ENCODE measurements around the gene GREB1L. TPM values are rescaled to one million over a fixed set of nuclear protein-coding genes. Genes with fewer than 3 reads are reported as not detected.

Gene GREB1L
- polyA plus RNA-seq, 1 of the 3 experiments (the other 2 are of a cell fraction) = under 0.01 TPM

DNA sequence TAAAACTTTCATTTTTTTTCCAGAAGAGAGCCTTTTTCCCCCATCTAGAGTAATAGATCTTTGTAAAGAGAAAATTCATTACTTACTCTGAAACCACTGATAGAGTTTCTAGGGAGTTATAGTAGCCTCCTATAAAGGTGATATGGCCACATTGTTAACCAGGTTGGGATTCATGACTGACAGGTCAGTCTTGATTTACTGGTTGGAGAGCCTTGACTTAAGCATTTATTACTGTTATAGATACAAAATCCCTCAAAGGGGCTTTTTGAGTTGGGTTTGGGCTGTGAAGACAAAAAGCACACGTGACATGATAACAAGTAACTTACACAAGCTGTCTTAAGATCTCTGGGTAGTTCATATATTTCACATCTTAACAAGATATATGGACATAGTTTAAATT lies 141.0 kb downstream of the GREB1L start:
- Histone ChIP-seq H3K27me3 (ENCODE audit: insufficient read depth) (peaks cover 43% of the 10 kb centered on the region), H3K9me2 (no peaks in the 10 kb centered on the region), H2AFZ (ENCODE audit: low read depth) (no peak overlapping the region), H3K79me2 (ENCODE audit: insufficient read depth) (no peaks in the 10 kb centered on the region), H3K9me3 (no peaks in the 10 kb centered on the region), H3K4me2 (no peak overlapping the region), H3K36me3 (replicated peaks in 1 of 2; ENCODE audit: control insufficient read depth in 1 of 2, insufficient read depth in 2 of 2, low read length in 1 of 2) (no peaks in the 10 kb centered on the region), H3F3A (replicated peaks; ENCODE audit: insufficient read depth) (no peaks in the 10 kb centered on the region), H3K27ac (ENCODE audit: low read depth in 2 of 2, low read length in 1 of 2) (no peak overlapping the region), H3K4me3 (ENCODE audit: low read depth in 2 of 2, low read length in 1 of 2) (no peak overlapping the region), H4K20me1 (ENCODE audit: insufficient read depth) (no peaks in the 10 kb centered on the region), H3K4me1 (ENCODE audit: control insufficient read depth in 1 of 2, insufficient read depth in 2 of 2, low read depth in 1 of 2, low read length in 1 of 2) (no peaks in the 10 kb centered on the region), H3K9ac (no peak overlapping the region)
- ChIA-PET CTCF (no interaction called here), POLR2A (no interaction called here)
- 6% methylated on average over 1 of the region's 1 CpG for WGBS (ENCODE audit: low lambda C conversion rate)
- no peak for DNase-seq
- no peak for TF ChIP-seq GABPA (IDR thresholded peaks at IDR 0.05; ENCODE audit: low read depth)
- TF ChIP-seq, protein P1, sequence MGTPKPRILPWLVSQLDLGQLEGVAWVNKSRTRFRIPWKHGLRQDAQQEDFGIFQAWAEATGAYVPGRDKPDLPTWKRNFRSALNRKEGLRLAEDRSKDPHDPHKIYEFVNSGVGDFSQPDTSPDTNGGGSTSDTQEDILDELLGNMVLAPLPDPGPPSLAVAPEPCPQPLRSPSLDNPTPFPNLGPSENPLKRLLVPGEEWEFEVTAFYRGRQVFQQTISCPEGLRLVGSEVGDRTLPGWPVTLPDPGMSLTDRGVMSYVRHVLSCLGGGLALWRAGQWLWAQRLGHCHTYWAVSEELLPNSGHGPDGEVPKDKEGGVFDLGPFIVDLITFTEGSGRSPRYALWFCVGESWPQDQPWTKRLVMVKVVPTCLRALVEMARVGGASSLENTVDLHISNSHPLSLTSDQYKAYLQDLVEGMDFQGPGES (IDR thresholded peaks at IDR 0.05; ENCODE audit: low read depth, low read length) = no peak

DNA sequence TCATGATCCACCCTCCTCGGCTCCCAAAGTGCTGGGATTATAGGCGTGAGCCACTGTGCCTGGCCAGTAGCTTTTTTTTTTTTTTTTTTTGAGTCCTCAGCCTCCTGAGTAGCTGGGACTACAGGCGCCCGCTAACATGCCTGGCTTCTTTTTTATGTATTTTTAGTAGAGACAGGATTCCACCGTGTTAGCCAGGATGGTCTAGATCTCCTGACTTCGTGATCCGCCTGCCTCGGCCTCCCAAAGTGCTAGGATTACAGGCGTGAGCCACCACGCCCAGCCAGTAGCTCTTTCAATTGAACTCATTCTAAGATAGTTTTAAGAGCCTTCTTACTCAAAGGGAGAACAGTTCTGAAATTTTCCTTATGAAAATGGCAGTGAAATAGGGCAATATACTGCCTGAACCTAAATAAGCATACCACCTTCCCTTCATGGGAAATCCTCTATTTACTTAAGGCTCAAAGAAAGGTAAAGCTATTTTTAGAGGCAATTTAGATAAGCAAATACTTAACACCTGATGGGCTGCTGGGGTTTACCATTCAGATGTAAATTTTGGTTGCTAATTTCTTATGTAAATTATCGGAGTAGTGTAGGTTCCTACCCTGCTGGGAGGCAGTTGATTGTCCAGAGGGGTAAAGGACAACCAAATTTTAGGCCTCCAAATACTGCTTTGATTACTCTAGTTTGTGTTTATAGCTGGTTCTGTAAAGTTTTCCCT lies 144.7 kb downstream of the GREB1L start:
- Histone ChIP-seq H3K9me3 (no peaks in the 10 kb centered on the region), H2AFZ (ENCODE audit: low read depth) (no peak overlapping the region), H3K27me3 (ENCODE audit: insufficient read depth) (peaks cover 22% of the 10 kb centered on the region), H3K4me1 (ENCODE audit: control insufficient read depth in 1 of 2, insufficient read depth in 2 of 2, low read depth in 1 of 2, low read length in 1 of 2) (no peaks in the 10 kb centered on the region), H3K9me2 (no peaks in the 10 kb centered on the region), H4K20me1 (ENCODE audit: insufficient read depth) (no peaks in the 10 kb centered on the region), H3F3A (replicated peaks; ENCODE audit: insufficient read depth) (no peaks in the 10 kb centered on the region), H3K9ac (no peak overlapping the region), H3K36me3 (replicated peaks in 1 of 2; ENCODE audit: control insufficient read depth in 1 of 2, insufficient read depth in 2 of 2, low read length in 1 of 2) (no peaks in the 10 kb centered on the region), H3K4me3 (ENCODE audit: low read depth in 2 of 2, low read length in 1 of 2) (no peak overlapping the region), H3K4me2 (no peak overlapping the region), H3K27ac (ENCODE audit: low read depth in 2 of 2, low read length in 1 of 2) (no peak overlapping the region), H3K79me2 (ENCODE audit: insufficient read depth) (no peaks in the 10 kb centered on the region)
- POLR2A ChIA-PET = no interaction called here
- no peak for DNase-seq
- CTCF ChIA-PET = interaction anchor here (1.4 to 1.7 kb wide), 2 partner anchors 11 to 214 kb away, joined by 3 to 4 read pairs; partner anchors contain the start of gene ESCO1
- TF ChIP-seq TCF12 (IDR thresholded peaks at IDR 0.05) (no peak), ELF1 (IDR thresholded peaks at IDR 0.05) (no peak), EP300 (IDR thresholded peaks at IDR 0.05; ENCODE audit: borderline replicate concordance in 1 of 2, low read depth in 1 of 2, low read length in 1 of 2) (no peak)
- TF ChIP-seq, protein P2, sequence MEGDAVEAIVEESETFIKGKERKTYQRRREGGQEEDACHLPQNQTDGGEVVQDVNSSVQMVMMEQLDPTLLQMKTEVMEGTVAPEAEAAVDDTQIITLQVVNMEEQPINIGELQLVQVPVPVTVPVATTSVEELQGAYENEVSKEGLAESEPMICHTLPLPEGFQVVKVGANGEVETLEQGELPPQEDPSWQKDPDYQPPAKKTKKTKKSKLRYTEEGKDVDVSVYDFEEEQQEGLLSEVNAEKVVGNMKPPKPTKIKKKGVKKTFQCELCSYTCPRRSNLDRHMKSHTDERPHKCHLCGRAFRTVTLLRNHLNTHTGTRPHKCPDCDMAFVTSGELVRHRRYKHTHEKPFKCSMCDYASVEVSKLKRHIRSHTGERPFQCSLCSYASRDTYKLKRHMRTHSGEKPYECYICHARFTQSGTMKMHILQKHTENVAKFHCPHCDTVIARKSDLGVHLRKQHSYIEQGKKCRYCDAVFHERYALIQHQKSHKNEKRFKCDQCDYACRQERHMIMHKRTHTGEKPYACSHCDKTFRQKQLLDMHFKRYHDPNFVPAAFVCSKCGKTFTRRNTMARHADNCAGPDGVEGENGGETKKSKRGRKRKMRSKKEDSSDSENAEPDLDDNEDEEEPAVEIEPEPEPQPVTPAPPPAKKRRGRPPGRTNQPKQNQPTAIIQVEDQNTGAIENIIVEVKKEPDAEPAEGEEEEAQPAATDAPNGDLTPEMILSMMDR (IDR thresholded peaks at IDR 0.05) = no peak
- WGBS (ENCODE audit: low lambda C conversion rate) = 45% methylated on average over 11 of the region's 11 CpGs

DNA sequence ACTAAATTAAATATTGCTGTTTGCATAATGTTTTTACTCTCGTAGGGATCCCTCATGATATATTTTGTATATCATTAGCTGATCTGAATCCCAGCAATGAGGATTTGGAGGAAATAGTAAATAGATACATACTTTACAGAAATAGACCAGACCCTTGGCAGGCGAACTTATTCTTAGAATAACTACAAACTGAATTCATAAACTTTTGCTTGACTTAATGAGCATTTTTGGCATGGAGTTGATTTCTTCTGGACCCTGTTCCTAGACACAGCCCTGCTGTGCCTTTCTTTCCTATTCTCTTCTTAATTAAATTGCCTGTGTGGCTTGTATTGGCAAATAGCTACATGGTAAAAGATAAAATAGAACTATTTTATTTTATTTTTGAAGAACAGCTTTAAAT lies 145.9 kb downstream of the GREB1L start:
- Histone ChIP-seq H3K9me2 (no peaks in the 10 kb centered on the region), H3K27ac (ENCODE audit: low read depth in 2 of 2, low read length in 1 of 2) (no peak overlapping the region), H3K4me1 (ENCODE audit: control insufficient read depth in 1 of 2, insufficient read depth in 2 of 2, low read depth in 1 of 2, low read length in 1 of 2) (no peaks in the 10 kb centered on the region), H3K9me3 (no peaks in the 10 kb centered on the region), H2AFZ (ENCODE audit: low read depth) (no peak overlapping the region), H3F3A (replicated peaks; ENCODE audit: insufficient read depth) (no peaks in the 10 kb centered on the region), H3K9ac (no peak overlapping the region), H4K20me1 (ENCODE audit: insufficient read depth) (no peaks in the 10 kb centered on the region), H3K36me3 (replicated peaks in 1 of 2; ENCODE audit: control insufficient read depth in 1 of 2, insufficient read depth in 2 of 2, low read length in 1 of 2) (no peaks in the 10 kb centered on the region), H3K4me2 (no peak overlapping the region), H3K79me2 (ENCODE audit: insufficient read depth) (no peaks in the 10 kb centered on the region), H3K27me3 (ENCODE audit: insufficient read depth) (peaks cover 13% of the 10 kb centered on the region; the same call in 1 of the 2 replicates), H3K4me3 (ENCODE audit: low read depth in 2 of 2, low read length in 1 of 2) (no peak overlapping the region)
- POLR2A ChIA-PET = no interaction called here
- no peak for DNase-seq
- CTCF ChIA-PET = interaction anchor here (1.7 kb wide), 1 partner anchor 213 kb away, joined by 4 read pairs; the partner anchor contains the start of gene ESCO1
- 4% methylated on average over 2 of the region's 2 CpGs for WGBS (ENCODE audit: low lambda C conversion rate)
- no peak for TF ChIP-seq TEAD4 (IDR thresholded peaks at IDR 0.05; ENCODE audit: borderline replicate concordance, insufficient read depth)
- TF ChIP-seq FOXM1 (IDR thresholded peaks at IDR 0.05; ENCODE audit: low read depth) = no peak
- TF ChIP-seq RFX5 (IDR thresholded peaks at IDR 0.05; ENCODE audit: low read length) = no peak
- TF ChIP-seq RCOR1 (IDR thresholded peaks at IDR 0.05; ENCODE audit: low read length) = no peak
- TF ChIP-seq, protein P1 (IDR thresholded peaks at IDR 0.05; ENCODE audit: low read depth, low read length) = no peak
- TF ChIP-seq EZH2phosphoT487 (IDR thresholded peaks at IDR 0.05; ENCODE audit: borderline replicate concordance, low read depth) = no peak
- TF ChIP-seq CHD2 (IDR thresholded peaks at IDR 0.05; ENCODE audit: low read length, partially characterized antibody) = no peak
- TF ChIP-seq GATA2 (CRISPR knock-in tag; IDR thresholded peaks at IDR 0.05) = no peak
- no peak for TF ChIP-seq FOXJ3 (CRISPR knock-in tag; IDR thresholded peaks at IDR 0.05)
- TF ChIP-seq, protein P3, sequence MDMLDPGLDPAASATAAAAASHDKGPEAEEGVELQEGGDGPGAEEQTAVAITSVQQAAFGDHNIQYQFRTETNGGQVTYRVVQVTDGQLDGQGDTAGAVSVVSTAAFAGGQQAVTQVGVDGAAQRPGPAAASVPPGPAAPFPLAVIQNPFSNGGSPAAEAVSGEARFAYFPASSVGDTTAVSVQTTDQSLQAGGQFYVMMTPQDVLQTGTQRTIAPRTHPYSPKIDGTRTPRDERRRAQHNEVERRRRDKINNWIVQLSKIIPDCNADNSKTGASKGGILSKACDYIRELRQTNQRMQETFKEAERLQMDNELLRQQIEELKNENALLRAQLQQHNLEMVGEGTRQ (IDR thresholded peaks at IDR 0.05; ENCODE audit: borderline replicate concordance, low read depth, low read length) = no peak
- no peak for TF ChIP-seq JUND (IDR thresholded peaks at IDR 0.05)
- TF ChIP-seq, protein P4, sequence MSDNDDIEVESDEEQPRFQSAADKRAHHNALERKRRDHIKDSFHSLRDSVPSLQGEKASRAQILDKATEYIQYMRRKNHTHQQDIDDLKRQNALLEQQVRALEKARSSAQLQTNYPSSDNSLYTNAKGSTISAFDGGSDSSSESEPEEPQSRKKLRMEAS (IDR thresholded peaks at IDR 0.05; ENCODE audit: low read depth) = no peak

Data from SK-N-SH (cell line).